T-helper 17 cell (primary cell): ENCODE data around the gene CPNE5. TPM values are rescaled to one million over a fixed set of nuclear protein-coding genes. Genes with fewer than 3 reads are reported as not detected.
A peak's percentile ranks its signal among the peaks of the same experiment; 100 is the strongest.
"Not testable (repeated sequence)": the region's sequence is repeated elsewhere in the genome, so short reads cannot be mapped to it uniquely, and the experiment has no call there.

Experiments
- ATAC-seq: fragments of 150-1000 bp; cut with Tn5 transposase; 2 replicates; pipeline ENCODE4 v1.10.0; 2021; ENCODE audit warnings: mild to moderate bottlenecking, moderate library complexity
- DNase-seq, 3 donors: peaks; one replicate each; pipeline versions ENCODE4 v3.0.0 to v3.0.0-alpha.2; 2020 to 2021
- H3K9me3 ChIP-seq: one replicate; pipeline ENCODE4 v1.7.0; 2013; ENCODE audit warnings: low read length, mild to moderate bottlenecking; ENCODE audit not compliant: control insufficient read depth, poor library complexity, severe bottlenecking
- H3K27ac Mint-ChIP-seq: one replicate; pipeline ENCODE4 v1.8.0; 2022; ENCODE audit warnings: mild to moderate bottlenecking, moderate library complexity, mixed read lengths
- H3K27me3 Mint-ChIP-seq: one replicate; pipeline ENCODE4 v1.8.0; 2022; ENCODE audit warnings: mixed read lengths
- H3K36me3 Mint-ChIP-seq: one replicate; pipeline ENCODE4 v1.8.0; 2022; ENCODE audit warnings: low read depth, mixed read lengths
- H3K4me1 Mint-ChIP-seq: one replicate; pipeline ENCODE4 v1.8.0; 2022; ENCODE audit warnings: mild to moderate bottlenecking, mixed read lengths
- H3K4me3 Mint-ChIP-seq: one replicate; pipeline ENCODE4 v1.8.0; 2022; ENCODE audit warnings: mild to moderate bottlenecking, moderate library complexity, mixed read lengths
- total RNA-seq, 4 donors: library from RNA in 2 of 4; stranded (reverse) in 2 of 4; gene quantifications; one replicate each; pipeline ENCODE4 v1.2.3 and lab custom pipeline; 2022 to 2026

CPNE5 gene
- total RNA-seq, 2 donors from 2014 or later: 5.5 to 16.0 TPM

DNA sequence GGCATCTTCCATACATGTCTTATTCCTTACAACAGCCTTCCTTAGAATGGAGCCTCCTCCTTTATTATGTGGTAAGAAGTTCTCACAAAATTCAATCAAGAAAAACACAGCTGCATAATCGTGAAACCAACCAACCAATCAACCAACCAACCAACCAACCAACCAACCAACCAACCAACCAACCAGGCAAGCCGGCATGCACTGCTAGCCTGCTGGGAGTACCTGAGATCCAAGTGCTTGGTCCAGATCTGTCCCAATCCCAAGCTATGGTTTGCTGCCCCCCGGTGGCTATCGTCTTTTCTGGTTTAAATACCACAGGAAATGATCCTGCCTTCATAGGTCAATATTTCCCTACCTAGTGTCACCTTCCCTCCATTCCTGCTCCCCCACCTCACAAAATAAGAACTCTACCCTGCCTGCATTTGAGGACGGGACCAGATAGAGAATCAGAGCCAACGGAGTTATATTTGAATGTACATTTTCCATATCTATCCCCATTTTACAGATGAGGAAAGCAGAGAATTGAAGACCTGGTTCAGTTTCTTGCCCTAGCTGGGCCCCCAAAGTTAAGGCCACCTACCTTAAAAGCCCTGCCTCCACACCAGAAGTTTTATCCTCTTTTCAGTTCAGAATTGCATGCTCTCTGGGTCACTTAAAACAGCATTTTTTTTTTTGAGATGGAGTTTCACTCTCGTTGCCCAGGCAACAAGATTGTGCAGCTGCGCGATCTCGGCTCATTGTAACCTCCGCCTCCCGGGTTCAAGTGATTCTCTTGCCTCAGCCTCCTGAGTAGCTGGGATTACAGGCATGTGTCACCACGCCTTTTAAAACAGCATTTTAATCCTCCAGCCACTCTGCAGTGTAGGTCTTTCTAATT lies 114.5 kb downstream of the CPNE5 start:
- no peaks in the 10 kb centered on the region for H3K36me3 Mint-ChIP-seq
- ATAC-seq (no peak), DNase-seq (no peak)
- no peak overlapping the region for H3K4me3 Mint-ChIP-seq
- H3K27ac Mint-ChIP-seq: peak overlapping the region; percentile 82
- H3K4me1 Mint-ChIP-seq: peaks cover 21% of the 10 kb centered on the region
- no peaks in the 10 kb centered on the region for H3K27me3 Mint-ChIP-seq
- H3K9me3 ChIP-seq: no peaks in the 10 kb centered on the region

DNA sequence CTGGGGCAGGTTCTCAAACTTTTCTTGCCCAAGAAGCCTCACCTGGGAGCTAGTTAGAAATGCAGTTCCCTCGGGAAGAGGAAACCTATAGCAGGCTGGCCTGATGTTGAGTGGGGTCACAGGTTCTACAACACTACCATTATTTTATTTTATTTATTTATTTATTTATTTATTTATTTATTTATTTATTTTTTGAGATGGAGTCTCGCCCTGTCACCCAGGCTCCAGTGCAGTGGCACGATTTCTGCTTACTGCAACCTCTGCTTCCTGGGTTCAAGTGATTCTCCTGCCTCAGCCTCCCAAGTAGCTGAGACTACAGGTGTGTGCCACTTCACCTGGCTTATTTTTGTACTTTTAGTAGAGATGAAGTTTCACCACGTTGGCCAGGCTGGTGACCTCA lies 115.3 kb downstream of the CPNE5 start:
- not testable (repeated sequence) for H3K27me3 Mint-ChIP-seq, DNase-seq, H3K4me3 Mint-ChIP-seq, H3K9me3 ChIP-seq, H3K36me3 Mint-ChIP-seq, ATAC-seq
- Mint-ChIP-seq H3K27ac (peak overlapping the region; percentile 82), H3K4me1 (peaks cover 24% of the 10 kb centered on the region)

DNA sequence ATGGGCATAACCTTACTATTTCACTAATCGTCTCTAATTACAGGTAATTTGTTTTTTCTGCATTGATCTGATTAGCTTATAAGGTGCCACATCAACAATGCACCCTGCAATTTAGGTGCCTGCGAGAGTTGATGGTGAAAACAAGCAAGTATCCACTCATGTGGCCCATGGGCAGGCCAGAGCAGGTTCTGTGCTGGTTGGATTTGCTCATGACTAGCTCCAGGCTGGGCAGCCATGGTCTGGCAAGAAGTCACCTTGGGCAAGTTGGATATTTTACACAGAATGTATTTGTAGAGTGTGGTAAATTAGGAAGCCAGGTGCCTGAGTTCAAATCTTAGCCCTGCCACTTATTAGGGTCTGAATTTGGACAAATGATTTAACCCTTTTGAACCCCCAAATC lies 116.4 kb downstream of the CPNE5 start:
- H3K4me1 Mint-ChIP-seq: peaks cover 18% of the 10 kb centered on the region
- ATAC-seq: no peak
- H3K27me3 Mint-ChIP-seq: no peaks in the 10 kb centered on the region
- no peak overlapping the region for H3K4me3 Mint-ChIP-seq
- no peaks in the 10 kb centered on the region for H3K36me3 Mint-ChIP-seq
- no peak for DNase-seq
- no peaks in the 10 kb centered on the region for H3K9me3 ChIP-seq
- H3K27ac Mint-ChIP-seq: no peak overlapping the region

DNA sequence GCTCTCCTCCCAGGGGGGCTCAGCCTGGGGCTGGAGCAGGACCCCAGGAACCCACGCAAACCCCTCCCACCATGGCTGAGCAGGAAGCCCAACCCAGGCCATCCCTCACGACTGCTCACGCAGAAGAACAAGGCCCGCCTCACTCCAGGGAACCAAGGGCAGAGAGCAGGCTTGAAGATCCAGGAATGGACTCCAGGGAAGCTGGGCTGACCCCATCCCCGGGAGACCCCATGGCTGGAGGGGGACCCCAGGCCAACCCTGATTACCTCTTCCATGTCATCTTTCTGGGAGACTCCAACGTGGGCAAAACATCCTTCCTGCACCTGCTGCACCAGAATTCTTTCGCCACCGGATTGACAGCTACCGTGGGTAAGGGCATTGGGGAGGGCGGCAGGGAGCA lies 116.9 kb downstream of the CPNE5 start:
- ATAC-seq (no peak), DNase-seq (no peak)
- Mint-ChIP-seq H3K4me1 (peaks cover 15% of the 10 kb centered on the region), H3K4me3 (no peak overlapping the region), H3K27ac (no peak overlapping the region), H3K27me3 (no peaks in the 10 kb centered on the region), H3K36me3 (no peaks in the 10 kb centered on the region)
- H3K9me3 ChIP-seq: no peaks in the 10 kb centered on the region

DNA sequence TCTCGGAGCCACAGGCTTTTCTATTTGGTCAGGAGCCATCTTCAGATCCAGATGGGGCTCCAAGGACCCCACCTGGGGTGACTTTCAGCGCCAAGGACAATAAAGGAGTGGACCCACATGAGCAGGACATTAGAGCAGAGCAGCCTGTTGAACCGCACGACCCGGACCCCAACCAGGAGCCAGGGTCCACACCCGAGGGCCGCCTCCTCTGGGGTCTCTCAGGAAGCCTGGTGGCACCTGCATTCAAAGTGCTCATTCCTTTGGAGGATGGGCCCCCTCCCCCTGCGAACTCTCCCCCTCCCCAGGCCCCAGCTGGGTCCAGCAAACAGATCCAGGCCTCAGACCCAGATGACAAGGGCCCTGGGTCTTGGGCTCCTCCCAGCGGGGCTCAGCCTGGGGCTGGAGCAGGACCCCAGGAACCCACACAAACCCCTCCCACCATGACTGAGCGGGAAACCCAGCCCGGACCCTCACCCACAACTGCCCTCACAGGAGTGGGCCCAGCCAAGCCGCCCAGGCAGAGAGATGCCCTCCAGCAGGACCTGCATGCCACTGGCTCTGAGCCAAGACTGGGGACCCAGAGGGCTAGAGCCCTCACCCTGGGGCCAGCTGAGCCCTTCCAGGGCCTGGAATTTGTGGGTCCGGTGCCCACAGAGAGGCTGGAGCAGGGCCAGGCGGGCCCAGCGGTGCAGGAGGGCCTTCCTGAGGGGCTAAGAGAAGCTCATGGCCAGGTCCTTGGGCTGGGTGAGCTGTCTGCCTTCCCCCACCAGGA lies 117.7 kb downstream of the CPNE5 start:
- peaks cover 13% of the 10 kb centered on the region for H3K4me1 Mint-ChIP-seq
- H3K36me3 Mint-ChIP-seq: no peaks in the 10 kb centered on the region
- ATAC-seq: no peak
- H3K4me3 Mint-ChIP-seq: no peak overlapping the region
- H3K9me3 ChIP-seq: no peaks in the 10 kb centered on the region
- H3K27me3 Mint-ChIP-seq: no peaks in the 10 kb centered on the region
- no peak for DNase-seq
- H3K27ac Mint-ChIP-seq: no peak overlapping the region

DNA sequence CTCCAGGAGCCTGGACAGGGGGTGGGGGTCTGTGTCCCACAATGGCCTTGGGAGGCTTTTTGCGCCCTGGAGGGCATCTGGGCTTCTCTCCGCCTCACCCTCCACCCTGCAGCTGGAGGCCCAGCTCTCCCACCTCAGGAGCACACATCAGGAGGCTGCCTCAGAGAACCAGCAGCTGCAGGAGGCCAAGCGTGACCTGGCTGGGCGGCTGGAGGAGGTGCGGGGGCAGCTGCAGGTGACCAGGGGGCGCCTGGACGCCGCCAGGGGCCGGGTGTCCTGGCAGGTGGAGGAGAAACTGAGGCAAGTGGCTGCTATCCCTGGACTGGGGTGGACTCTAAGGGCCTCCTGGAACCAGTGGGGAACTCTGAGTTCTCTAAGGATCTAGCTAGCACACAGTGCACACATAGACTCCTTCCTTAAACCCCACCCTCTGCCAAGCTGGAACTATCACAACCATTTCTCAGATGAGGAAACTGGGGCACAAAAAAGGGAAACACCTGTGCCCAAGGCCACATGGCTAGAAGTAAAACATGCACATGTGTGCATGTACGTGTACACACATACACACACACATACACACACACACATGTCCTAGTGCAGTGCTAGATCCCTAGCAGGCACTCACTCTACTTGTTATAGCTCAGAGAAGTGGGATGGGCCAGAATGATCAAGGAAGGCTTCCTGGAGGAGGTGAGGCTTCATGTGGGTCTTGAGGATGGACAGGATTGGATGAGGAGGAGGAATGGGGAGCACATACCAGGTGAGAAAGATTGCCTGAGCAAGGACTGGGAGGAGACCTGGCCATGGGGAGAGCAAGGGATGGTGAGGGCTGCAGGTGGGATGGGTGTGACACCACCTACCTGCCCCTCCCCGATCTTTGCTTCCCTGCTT lies 118.7 kb downstream of the CPNE5 start:
- H3K36me3 Mint-ChIP-seq: no peaks in the 10 kb centered on the region
- no peak overlapping the region for H3K4me3 Mint-ChIP-seq
- H3K4me1 Mint-ChIP-seq: peaks cover 13% of the 10 kb centered on the region
- DNase-seq: no peak
- no peaks in the 10 kb centered on the region for H3K9me3 ChIP-seq
- H3K27me3 Mint-ChIP-seq: no peaks in the 10 kb centered on the region
- ATAC-seq: no peak
- H3K27ac Mint-ChIP-seq: no peak overlapping the region

DNA sequence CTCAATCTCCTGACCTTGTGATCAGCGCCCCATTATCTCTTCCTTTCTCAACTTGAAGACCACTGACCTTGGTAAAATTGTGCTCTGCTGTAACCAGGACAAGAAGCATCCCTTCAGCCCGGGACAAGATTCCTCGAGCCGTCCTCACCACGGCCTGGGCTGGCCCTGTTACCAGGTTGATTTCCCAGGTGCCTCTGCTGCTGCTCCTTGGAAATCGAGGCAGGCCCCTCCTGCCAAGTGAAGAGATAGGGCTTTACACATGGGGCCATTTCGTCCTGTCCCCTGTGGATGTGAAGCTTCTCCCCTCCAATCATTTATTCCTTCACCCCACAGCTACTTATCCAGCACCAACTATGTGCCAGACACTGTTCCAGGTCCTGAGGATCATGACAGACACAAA lies 120.1 kb downstream of the CPNE5 start:
- H3K27me3 Mint-ChIP-seq: no peaks in the 10 kb centered on the region
- DNase-seq (no peak), ATAC-seq (no peak)
- H3K36me3 Mint-ChIP-seq: no peaks in the 10 kb centered on the region
- H3K9me3 ChIP-seq: no peaks in the 10 kb centered on the region
- no peak overlapping the region for H3K4me3 Mint-ChIP-seq
- no peak overlapping the region for H3K27ac Mint-ChIP-seq
- H3K4me1 Mint-ChIP-seq: peaks cover 8% of the 10 kb centered on the region

DNA sequence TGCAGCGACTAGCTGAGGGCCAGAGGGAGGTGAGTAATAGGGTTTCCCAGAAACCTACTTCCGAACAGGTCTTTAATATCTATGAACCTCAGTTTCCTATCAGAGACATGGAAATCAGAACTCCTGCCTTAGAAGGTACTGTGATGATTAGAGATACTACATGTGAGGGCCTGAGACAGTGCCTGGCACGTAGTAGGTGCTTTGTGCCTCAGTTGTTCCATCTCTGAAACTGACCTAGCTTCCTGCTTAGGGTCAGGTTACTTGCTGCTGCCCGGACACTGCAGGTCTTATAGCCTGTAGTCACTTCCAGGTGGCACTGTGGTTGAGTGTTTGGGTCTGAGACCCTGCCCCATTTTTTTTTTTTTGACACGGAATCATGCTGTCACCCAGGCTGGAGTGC lies 120.7 kb downstream of the CPNE5 start:
- DNase-seq: no peak
- Mint-ChIP-seq H3K4me1 (peaks cover 8% of the 10 kb centered on the region), H3K27ac (peak overlapping the region; percentile 34), H3K4me3 (no peak overlapping the region), H3K27me3 (no peaks in the 10 kb centered on the region), H3K36me3 (no peaks in the 10 kb centered on the region)
- H3K9me3 ChIP-seq: no peaks in the 10 kb centered on the region
- ATAC-seq: no peak

DNA sequence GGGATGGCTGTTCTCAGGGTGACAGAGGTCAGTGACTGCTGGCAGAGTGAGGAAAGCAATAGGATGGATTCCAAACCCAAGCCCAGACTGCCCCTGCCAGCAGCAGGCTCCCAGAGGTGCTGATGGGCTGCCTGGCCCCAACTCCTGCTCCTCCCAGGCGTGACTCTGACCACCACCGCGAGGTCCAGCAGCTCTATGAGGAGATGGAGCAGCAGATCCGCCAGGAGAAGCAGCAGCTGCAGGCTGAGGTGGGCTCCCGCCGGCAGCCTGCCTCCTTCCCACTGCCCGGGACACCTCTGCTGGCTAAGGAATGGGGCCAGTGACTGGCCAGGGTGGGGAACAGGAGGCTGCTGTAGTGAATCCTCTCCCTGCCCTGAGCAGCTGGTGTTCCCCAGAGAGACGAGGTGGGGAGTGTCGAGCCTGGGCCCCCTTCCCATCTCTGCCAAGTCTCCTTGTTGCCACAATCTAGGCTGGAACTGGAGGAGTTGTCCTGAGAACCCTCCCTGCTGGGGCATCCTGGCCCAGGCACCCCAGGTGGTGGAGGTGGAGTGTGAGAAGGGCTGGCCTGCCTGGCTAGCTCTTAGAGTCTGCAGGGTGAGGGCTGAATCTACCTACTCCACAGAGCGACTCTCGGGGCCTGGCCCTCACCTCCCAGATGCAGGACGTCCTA lies 121.2 kb downstream of the CPNE5 start:
- ATAC-seq (no peak), DNase-seq (no peak)
- Mint-ChIP-seq H3K4me3 (no peak overlapping the region), H3K4me1 (peaks cover 8% of the 10 kb centered on the region), H3K36me3 (no peaks in the 10 kb centered on the region), H3K27me3 (no peaks in the 10 kb centered on the region), H3K27ac (peak overlapping the region; percentile 34)
- no peaks in the 10 kb centered on the region for H3K9me3 ChIP-seq

DNA sequence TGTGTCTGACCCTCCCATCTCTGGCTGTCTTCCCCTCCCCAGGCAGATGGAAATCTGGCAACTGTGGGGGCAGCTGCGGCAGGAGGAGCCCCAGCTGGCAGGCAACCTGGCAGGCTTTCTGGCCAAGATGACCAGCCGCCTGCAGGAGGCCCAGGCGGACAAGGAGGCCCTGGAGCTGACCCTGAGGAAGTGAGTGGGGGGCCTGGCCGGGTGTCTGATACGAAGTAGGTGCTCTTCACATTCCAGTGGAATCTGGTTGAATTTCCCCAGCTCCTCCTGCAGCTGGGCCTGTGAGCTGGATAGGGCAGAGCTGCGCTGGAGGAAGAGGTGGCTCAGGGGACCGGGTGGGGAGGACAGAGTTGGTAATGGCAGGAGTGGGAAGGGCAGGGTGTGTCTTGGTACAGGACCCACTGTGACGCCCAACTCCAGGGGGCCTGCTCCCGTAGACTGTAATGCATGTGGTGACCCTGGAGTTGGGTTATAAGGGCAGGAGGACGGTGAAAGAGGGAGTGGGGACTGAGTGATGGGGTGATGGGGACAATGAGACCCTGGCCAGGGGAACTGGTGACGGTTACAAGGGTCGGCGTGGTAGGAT lies 121.9 kb downstream of the CPNE5 start:
- no peaks in the 10 kb centered on the region for H3K36me3 Mint-ChIP-seq
- H3K4me3 Mint-ChIP-seq: no peak overlapping the region
- H3K4me1 Mint-ChIP-seq: peaks cover 8% of the 10 kb centered on the region
- no peaks in the 10 kb centered on the region for H3K9me3 ChIP-seq
- no peak for ATAC-seq
- H3K27me3 Mint-ChIP-seq: no peaks in the 10 kb centered on the region
- DNase-seq: no peak
- no peak overlapping the region for H3K27ac Mint-ChIP-seq

DNA sequence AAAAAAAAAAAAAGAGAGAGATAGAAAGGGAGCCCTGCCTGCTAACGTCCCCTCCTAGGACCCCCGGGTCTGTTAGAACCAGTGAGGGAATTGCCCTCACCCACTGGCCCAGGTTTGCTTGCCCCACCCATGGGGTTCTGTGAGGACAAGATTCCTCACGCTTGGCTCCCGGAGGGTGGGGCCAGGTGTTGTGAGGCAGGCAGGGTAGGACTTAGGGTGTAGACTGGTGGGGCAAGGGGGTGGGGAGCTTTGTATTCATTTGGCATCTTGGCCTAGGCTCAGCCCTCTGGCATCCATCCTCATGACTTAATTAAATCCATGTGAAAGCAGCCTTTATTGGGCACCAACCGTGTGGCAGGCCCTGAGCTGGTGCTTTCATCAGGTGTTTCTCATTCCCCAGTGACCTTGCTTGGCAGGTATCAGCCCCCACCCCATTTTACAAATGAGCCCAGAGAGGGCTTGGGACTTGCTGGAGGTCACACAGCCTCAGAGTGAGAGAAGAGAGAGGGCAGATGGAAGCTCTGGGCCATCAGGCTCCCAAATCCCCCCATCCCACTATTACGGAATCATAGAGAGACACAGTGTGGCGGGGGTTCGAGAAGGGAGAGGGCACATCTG lies 122.7 kb downstream of the CPNE5 start:
- Mint-ChIP-seq H3K27ac (no peak overlapping the region), H3K36me3 (no peaks in the 10 kb centered on the region), H3K4me3 (no peak overlapping the region), H3K4me1 (peaks cover 8% of the 10 kb centered on the region), H3K27me3 (no peaks in the 10 kb centered on the region)
- no peaks in the 10 kb centered on the region for H3K9me3 ChIP-seq
- ATAC-seq (no peak), DNase-seq (no peak)

DNA sequence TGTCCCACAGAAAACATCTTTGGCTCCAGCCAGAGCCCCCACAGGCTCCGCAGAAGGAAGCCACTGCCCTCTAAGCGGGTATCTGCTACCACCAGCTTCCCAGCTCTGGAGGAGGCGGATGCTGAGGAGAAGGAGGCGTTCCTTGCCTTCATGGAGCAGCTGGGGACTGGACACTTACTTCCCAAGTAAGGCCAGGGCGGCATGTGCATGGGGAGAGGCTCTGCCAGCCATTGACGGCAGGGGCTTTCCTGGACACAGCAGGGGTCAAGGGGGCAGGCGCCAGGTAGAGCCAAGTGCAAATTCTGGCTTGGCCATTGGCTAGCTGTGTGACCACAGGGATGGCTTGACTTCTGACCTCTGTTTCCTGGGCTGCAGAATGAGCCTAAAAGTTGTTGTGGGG lies 123.8 kb downstream of the CPNE5 start:
- H3K27me3 Mint-ChIP-seq: no peaks in the 10 kb centered on the region
- no peaks in the 10 kb centered on the region for H3K9me3 ChIP-seq
- H3K27ac Mint-ChIP-seq: no peak overlapping the region
- DNase-seq (no peak), ATAC-seq (no peak)
- H3K4me1 Mint-ChIP-seq: peaks cover 6% of the 10 kb centered on the region
- H3K36me3 Mint-ChIP-seq: no peaks in the 10 kb centered on the region
- no peak overlapping the region for H3K4me3 Mint-ChIP-seq
